ENCODE data around the gene CHP1.

DNA sequence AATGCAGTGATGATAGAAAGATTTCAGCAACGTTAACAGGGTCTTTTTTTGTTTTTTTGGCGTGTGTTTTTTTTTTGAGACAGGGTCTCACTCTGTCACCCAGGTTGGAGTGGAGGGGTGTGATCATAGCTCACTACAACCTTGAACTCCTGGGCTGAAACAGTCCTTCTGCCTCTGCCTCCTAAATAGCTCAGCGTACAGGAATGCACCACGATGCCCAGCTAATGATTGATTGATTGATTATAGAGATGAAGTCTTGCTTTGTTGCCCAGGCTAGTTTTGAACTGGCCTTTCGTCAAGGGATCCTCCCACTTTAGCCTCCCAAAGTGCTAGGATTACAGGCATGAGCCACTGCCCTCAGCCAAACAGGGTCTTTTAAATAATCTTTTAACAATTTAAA lies 7.0 kb downstream of the CHP1 start:
- TF ChIP-seq, protein P1, sequence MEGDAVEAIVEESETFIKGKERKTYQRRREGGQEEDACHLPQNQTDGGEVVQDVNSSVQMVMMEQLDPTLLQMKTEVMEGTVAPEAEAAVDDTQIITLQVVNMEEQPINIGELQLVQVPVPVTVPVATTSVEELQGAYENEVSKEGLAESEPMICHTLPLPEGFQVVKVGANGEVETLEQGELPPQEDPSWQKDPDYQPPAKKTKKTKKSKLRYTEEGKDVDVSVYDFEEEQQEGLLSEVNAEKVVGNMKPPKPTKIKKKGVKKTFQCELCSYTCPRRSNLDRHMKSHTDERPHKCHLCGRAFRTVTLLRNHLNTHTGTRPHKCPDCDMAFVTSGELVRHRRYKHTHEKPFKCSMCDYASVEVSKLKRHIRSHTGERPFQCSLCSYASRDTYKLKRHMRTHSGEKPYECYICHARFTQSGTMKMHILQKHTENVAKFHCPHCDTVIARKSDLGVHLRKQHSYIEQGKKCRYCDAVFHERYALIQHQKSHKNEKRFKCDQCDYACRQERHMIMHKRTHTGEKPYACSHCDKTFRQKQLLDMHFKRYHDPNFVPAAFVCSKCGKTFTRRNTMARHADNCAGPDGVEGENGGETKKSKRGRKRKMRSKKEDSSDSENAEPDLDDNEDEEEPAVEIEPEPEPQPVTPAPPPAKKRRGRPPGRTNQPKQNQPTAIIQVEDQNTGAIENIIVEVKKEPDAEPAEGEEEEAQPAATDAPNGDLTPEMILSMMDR (IDR thresholded peaks at IDR 0.05): no peak
- TF ChIP-seq POLR2A (IDR thresholded peaks at IDR 0.05): no peak

All from esophagus squamous epithelium (tissue), 4 donors.